Measurements from ENCODE around the gene METAP1D. TPM values are rescaled to one million over a fixed set of nuclear protein-coding genes. Genes with fewer than 3 reads are reported as not detected.

Gene METAP1D
- total RNA-seq, 4 donors from 2014 or later: 0.75 to 6.4 (median 3.6) TPM

- Histone ChIP-seq H3K27ac (no peak overlapping the region), H3K4me3 (no peak overlapping the region), H3K9me3 (no peaks in the 10 kb centered on the region), H3K4me1 (peaks cover 19 to 54% (median 40%) of the 10 kb centered on the region in 4 donors), H3K27me3 (peaks cover 91% of the 10 kb centered on the region), H3K36me3 (no peaks in the 10 kb centered on the region)
- in situ Hi-C loops (cut with MboI; ENCODE audit: low pct_ligation_motif_present in 1 of 4, low pct_unique_long_range_greater_than_20kb in 1 of 4, low sequenced_read_pairs in 3 of 4): no loop called here
- TF ChIP-seq CTCF (IDR thresholded peaks at IDR 0.05) (no peak), EP300 (IDR thresholded peaks at IDR 0.05; ENCODE audit: low read depth) (no peak), POLR2A (IDR thresholded peaks at IDR 0.05) (no peak), POLR2AphosphoS5 (IDR thresholded peaks at IDR 0.05) (no peak)
- DNase-seq: no peak
- 19% methylated on average over 14 of the region's 14 CpGs; no CpG with 5 or more reads in 1 of the 2 donors for WGBS, 2 donors (ENCODE audit: low coverage in 1 of 2)
- intact Hi-C loops (cut with DNase I; ENCODE audit: low total_unique reads): no loop called here
Observed at GRCh38 chr2:172082105-172082943, 82.6 kb downstream of the METAP1D start.

GRCh38 chr2:172082944-172083627 lies 83.3 kb downstream of the METAP1D start:
- Histone ChIP-seq H3K27ac (no peak overlapping the region), H3K4me1 (peaks cover 19 to 61% (median 43%) of the 10 kb centered on the region in 4 donors), H3K27me3 (peaks cover 99% of the 10 kb centered on the region), H3K4me3 (no peak overlapping the region), H3K9me3 (no peaks in the 10 kb centered on the region), H3K36me3 (no peaks in the 10 kb centered on the region)
- intact Hi-C loops (cut with DNase I; ENCODE audit: low total_unique reads): no loop called here
- no peak for TF ChIP-seq CTCF (IDR thresholded peaks at IDR 0.05)
- TF ChIP-seq POLR2AphosphoS5 (IDR thresholded peaks at IDR 0.05): no peak
- TF ChIP-seq EP300 (IDR thresholded peaks at IDR 0.05; ENCODE audit: low read depth): no peak
- TF ChIP-seq POLR2A (IDR thresholded peaks at IDR 0.05): no peak
- WGBS, 2 donors (ENCODE audit: low coverage in 1 of 2): 13 to 14% methylated on average over 11 to 35 of the region's 42 CpGs
- in situ Hi-C loops (cut with MboI; ENCODE audit: low pct_ligation_motif_present in 1 of 4, low pct_unique_long_range_greater_than_20kb in 1 of 4, low sequenced_read_pairs in 3 of 4): no loop called here
- no peak for DNase-seq

GRCh38 chr2:172083628-172084394 lies 84.1 kb downstream of the METAP1D start:
- Histone ChIP-seq H3K36me3 (no peaks in the 10 kb centered on the region), H3K9me3 (no peaks in the 10 kb centered on the region), H3K4me1 (peaks cover 19 to 66% (median 43%) of the 10 kb centered on the region in 4 donors), H3K4me3 (peak overlapping the region in 1 of 4 donors; percentile 59), H3K27ac (no peak overlapping the region), H3K27me3 (peaks cover 100% of the 10 kb centered on the region)
- TF ChIP-seq POLR2AphosphoS5 (IDR thresholded peaks at IDR 0.05): no peak
- TF ChIP-seq CTCF (IDR thresholded peaks at IDR 0.05): no peak
- TF ChIP-seq EP300 (IDR thresholded peaks at IDR 0.05; ENCODE audit: low read depth): no peak
- TF ChIP-seq POLR2A (IDR thresholded peaks at IDR 0.05): no peak
- in situ Hi-C loops (cut with MboI; ENCODE audit: low pct_ligation_motif_present in 1 of 4, low pct_unique_long_range_greater_than_20kb in 1 of 4, low sequenced_read_pairs in 3 of 4) (no loop called here), intact Hi-C loops (cut with DNase I; ENCODE audit: low total_unique reads) (no loop called here)
- DNase-seq: no peak
- WGBS, 2 donors (ENCODE audit: low coverage in 1 of 2): 12 to 16% methylated on average over 9 to 23 of the region's 23 CpGs

- H3K27ac ChIP-seq: no peak overlapping the region
- H3K36me3 ChIP-seq: no peaks in the 10 kb centered on the region
- WGBS, 2 donors (ENCODE audit: low coverage in 1 of 2): 3% methylated on average over 5 of the region's 17 CpGs; no CpG with 5 or more reads in 1 of the 2 donors
- peaks cover 19 to 66% (median 43%) of the 10 kb centered on the region in 4 donors for H3K4me1 ChIP-seq
- TF ChIP-seq EP300 (IDR thresholded peaks at IDR 0.05; ENCODE audit: low read depth): no peak
- TF ChIP-seq POLR2A (IDR thresholded peaks at IDR 0.05): no peak
- TF ChIP-seq POLR2AphosphoS5 (IDR thresholded peaks at IDR 0.05): no peak
- TF ChIP-seq CTCF (IDR thresholded peaks at IDR 0.05): no peak
- peaks cover 100% of the 10 kb centered on the region for H3K27me3 ChIP-seq
- DNase-seq: no peak
- H3K4me3 ChIP-seq: peak overlapping the region in 2 of 4 donors; percentile 32 to 59
- intact Hi-C loops (cut with DNase I; ENCODE audit: low total_unique reads): no loop called here
- no peaks in the 10 kb centered on the region for H3K9me3 ChIP-seq
- in situ Hi-C loops (cut with MboI; ENCODE audit: low pct_ligation_motif_present in 1 of 4, low pct_unique_long_range_greater_than_20kb in 1 of 4, low sequenced_read_pairs in 3 of 4): no loop called here
Observed at GRCh38 chr2:172084395-172084644, 84.6 kb downstream of the METAP1D start.
